ENCODE measurements around the gene FILIP1. TPM values are rescaled to one million over a fixed set of nuclear protein-coding genes. Genes with fewer than 3 reads are reported as not detected.

The FILIP1 gene
- total and polyA plus RNA-seq, 10 of the 15 experiments (the other 5 are each of a cell fraction or from before 2014, with no cell fraction given): 0.23 to 2.0 (median 0.44) TPM

DNA sequence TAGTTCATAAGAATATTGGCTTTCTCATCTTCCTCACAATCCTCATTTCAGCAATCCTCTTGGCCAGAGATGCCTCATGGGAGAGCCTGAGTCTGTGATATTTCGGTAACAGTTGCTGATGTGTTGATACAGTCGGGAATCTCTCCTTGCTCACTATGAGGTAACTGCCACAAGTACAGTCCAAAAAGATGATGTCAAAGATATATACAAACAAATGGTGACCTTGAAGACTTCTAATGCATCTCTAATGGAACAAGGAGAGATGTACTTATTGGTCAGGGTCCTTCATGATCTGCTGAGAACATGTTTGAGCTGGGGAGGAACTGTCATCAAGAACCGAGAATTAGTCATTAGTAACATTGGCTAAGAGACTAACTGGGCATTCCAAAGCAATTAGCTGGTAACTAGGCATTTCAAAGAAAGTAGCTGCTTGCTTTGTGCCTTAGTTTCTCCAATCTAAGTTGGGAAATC is 56.1 kb downstream of the FILIP1 start (continued):
- no peak for TF ChIP-seq SMC3 (IDR thresholded peaks at IDR 0.05; ENCODE audit: borderline replicate concordance, low read length)
- no peak for TF ChIP-seq ETV6 (conservative IDR thresholded peaks at IDR 0.05 in 1 of 2, IDR thresholded peaks at IDR 0.05 in 1 of 2; ENCODE audit: borderline replicate concordance in 1 of 2, low read depth in 1 of 2)
- TF ChIP-seq GATAD2B (conservative IDR thresholded peaks at IDR 0.05; ENCODE audit: low read depth): no peak
- TF ChIP-seq, protein P1, sequence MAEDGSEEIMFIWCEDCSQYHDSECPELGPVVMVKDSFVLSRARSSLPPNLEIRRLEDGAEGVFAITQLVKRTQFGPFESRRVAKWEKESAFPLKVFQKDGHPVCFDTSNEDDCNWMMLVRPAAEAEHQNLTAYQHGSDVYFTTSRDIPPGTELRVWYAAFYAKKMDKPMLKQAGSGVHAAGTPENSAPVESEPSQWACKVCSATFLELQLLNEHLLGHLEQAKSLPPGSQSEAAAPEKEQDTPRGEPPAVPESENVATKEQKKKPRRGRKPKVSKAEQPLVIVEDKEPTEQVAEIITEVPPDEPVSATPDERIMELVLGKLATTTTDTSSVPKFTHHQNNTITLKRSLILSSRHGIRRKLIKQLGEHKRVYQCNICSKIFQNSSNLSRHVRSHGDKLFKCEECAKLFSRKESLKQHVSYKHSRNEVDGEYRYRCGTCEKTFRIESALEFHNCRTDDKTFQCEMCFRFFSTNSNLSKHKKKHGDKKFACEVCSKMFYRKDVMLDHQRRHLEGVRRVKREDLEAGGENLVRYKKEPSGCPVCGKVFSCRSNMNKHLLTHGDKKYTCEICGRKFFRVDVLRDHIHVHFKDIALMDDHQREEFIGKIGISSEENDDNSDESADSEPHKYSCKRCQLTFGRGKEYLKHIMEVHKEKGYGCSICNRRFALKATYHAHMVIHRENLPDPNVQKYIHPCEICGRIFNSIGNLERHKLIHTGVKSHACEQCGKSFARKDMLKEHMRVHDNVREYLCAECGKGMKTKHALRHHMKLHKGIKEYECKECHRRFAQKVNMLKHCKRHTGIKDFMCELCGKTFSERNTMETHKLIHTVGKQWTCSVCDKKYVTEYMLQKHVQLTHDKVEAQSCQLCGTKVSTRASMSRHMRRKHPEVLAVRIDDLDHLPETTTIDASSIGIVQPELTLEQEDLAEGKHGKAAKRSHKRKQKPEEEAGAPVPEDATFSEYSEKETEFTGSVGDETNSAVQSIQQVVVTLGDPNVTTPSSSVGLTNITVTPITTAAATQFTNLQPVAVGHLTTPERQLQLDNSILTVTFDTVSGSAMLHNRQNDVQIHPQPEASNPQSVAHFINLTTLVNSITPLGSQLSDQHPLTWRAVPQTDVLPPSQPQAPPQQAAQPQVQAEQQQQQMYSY (CRISPR knock-in tag; IDR thresholded peaks at IDR 0.05): no peak
- TF ChIP-seq, protein P2, sequence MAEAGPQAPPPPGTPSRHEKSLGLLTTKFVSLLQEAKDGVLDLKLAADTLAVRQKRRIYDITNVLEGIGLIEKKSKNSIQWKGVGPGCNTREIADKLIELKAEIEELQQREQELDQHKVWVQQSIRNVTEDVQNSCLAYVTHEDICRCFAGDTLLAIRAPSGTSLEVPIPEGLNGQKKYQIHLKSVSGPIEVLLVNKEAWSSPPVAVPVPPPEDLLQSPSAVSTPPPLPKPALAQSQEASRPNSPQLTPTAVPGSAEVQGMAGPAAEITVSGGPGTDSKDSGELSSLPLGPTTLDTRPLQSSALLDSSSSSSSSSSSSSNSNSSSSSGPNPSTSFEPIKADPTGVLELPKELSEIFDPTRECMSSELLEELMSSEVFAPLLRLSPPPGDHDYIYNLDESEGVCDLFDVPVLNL (IDR thresholded peaks at IDR 0.05; ENCODE audit: low read depth, low read length): no peak

DNA sequence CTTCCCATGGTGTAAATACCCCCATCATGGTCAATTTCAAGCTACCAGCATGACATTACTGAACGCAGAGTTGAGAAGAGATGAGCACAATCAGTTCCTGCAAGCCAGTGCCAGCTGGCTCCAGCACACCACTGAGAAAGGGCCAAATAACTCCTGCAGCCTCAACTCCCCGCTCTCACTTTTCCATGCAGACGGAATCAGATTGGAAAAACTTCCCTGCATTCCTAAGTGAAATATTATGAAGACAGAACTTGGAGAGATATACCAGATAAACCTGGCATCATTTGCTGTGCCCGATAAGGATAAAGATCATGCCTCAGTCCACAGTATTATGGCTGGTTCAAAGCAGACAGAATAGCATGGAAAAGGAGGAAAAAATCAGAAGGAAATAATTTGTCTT is 56.7 kb downstream of the FILIP1 start:
- no peak for TF ChIP-seq EGR1 (IDR thresholded peaks at IDR 0.05; ENCODE audit: borderline replicate concordance in 1 of 2, low read depth in 2 of 2, low read length in 2 of 2)
- TF ChIP-seq, protein P3, sequence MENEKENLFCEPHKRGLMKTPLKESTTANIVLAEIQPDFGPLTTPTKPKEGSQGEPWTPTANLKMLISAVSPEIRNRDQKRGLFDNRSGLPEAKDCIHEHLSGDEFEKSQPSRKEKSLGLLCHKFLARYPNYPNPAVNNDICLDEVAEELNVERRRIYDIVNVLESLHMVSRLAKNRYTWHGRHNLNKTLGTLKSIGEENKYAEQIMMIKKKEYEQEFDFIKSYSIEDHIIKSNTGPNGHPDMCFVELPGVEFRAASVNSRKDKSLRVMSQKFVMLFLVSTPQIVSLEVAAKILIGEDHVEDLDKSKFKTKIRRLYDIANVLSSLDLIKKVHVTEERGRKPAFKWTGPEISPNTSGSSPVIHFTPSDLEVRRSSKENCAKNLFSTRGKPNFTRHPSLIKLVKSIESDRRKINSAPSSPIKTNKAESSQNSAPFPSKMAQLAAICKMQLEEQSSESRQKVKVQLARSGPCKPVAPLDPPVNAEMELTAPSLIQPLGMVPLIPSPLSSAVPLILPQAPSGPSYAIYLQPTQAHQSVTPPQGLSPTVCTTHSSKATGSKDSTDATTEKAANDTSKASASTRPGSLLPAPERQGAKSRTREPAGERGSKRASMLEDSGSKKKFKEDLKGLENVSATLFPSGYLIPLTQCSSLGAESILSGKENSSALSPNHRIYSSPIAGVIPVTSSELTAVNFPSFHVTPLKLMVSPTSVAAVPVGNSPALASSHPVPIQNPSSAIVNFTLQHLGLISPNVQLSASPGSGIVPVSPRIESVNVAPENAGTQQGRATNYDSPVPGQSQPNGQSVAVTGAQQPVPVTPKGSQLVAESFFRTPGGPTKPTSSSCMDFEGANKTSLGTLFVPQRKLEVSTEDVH (IDR thresholded peaks at IDR 0.05; ENCODE audit: low read depth, partially characterized antibody): no peak
- no peak for TF ChIP-seq SUPT20H (IDR thresholded peaks at IDR 0.05; ENCODE audit: borderline replicate concordance, control insufficient read depth, low read depth, low read length)
- no peak for TF ChIP-seq ZZZ3 (IDR thresholded peaks at IDR 0.05; ENCODE audit: control insufficient read depth, insufficient read length, low read depth)
- no peak for TF ChIP-seq MEF2B (IDR thresholded peaks at IDR 0.05; ENCODE audit: partially characterized antibody, poor library complexity, severe bottlenecking)
- no peak for TF ChIP-seq STAT3 (IDR thresholded peaks at IDR 0.05; ENCODE audit: low read depth, low read length)
- no peak for TF ChIP-seq GABPA (IDR thresholded peaks at IDR 0.05; ENCODE audit: low read depth)
- no peak for TF ChIP-seq LARP7 (IDR thresholded peaks at IDR 0.05)
- TF ChIP-seq MTA3 (IDR thresholded peaks at IDR 0.05; ENCODE audit: borderline replicate concordance, low read length): no peak

More for the DNA sequence above, 56.7 kb downstream of the FILIP1 start:
- in situ Hi-C loops (cut with MboI): no loop called here
- no peak for FAIRE-seq
- Histone ChIP-seq H3K36me3 (ENCODE audit: control insufficient read depth in 2 of 2, insufficient read depth in 2 of 2, low read length in 1 of 2) (no peaks in the 10 kb centered on the region), H3K9me3 (replicated peaks; ENCODE audit: control insufficient read depth, insufficient read depth, low read length) (no peaks in the 10 kb centered on the region), H3K4me1 (ENCODE audit: control insufficient read depth, insufficient read depth, low read length) (no peaks in the 10 kb centered on the region), H2AFZ (ENCODE audit: control insufficient read depth, low read depth, low read length) (no peak overlapping the region), H3K4me2 (ENCODE audit: control insufficient read depth, insufficient read depth) (no peak overlapping the region), H3K4me3 (no peak overlapping the region), H4K20me1 (ENCODE audit: control insufficient read depth, insufficient read depth) (no peaks in the 10 kb centered on the region), H3K27me3 (replicated peaks in 1 of 2; ENCODE audit: control insufficient read depth in 2 of 2, insufficient read depth in 2 of 2, low read length in 1 of 2) (no peaks in the 10 kb centered on the region), H3K9ac (ENCODE audit: control insufficient read depth, insufficient read depth, low read length) (no peak overlapping the region), H3K27ac (ENCODE audit: control insufficient read depth, insufficient read depth) (no peak overlapping the region), H3K79me2 (ENCODE audit: control insufficient read depth, insufficient read depth, low read length) (no peaks in the 10 kb centered on the region)
- POLR2A ChIA-PET: interaction anchor here (0.6 kb wide), 1 partner anchor 31 kb away, joined by 4 read pairs; no protein-coding TSS in a partner anchor
- BruUV-seq (replicated peaks): no TSS peak
- RAD21 ChIA-PET (ENCODE audit: unreplicated experiment): interaction anchor here (0.7 kb wide), 1 partner anchor 9 kb away, joined by 3 read pairs; no protein-coding TSS in a partner anchor
- ATAC-seq: no peak
- DNase-seq (ENCODE audit: low read depth, low spot score): no peak
- intact Hi-C loops (cut with micrococcal nuclease; ENCODE audit: unreplicated experiment): no loop called here
- CTCF ChIA-PET: interaction anchor here (1.1 to 1.7 kb wide), 2 partner anchors 9 to 140 kb away, joined by 3 to 4 read pairs; no protein-coding TSS in a partner anchor
- SMC1A ChIA-PET (ENCODE audit: uncharacterized antibody, unreplicated experiment): interaction anchor here (1.1 to 1.7 kb wide), 7 partner anchors 8 to 178 kb away, joined by 3 to 6 read pairs (median 4); no protein-coding TSS in a partner anchor
- 36% methylated on average over 4 of the region's 4 CpGs for WGBS (ENCODE audit: insufficient coverage, insufficient replicate concordance, low lambda C conversion rate, missing lambda C conversion rate)

Data from GM12878 (cell line).